GM18867 (cell line): ENCODE data around the gene SLC39A5.
"Not testable (repeated sequence)": the region's sequence is repeated elsewhere in the genome, so short reads cannot be mapped to it uniquely, and the experiment has no call there.

Experiments used
- ATAC-seq: cut with Tn5 transposase; IDR thresholded peaks from one replicate; pipeline ENCODE4 v1.9.1; 2021; ENCODE audit warnings: mild to moderate bottlenecking, moderate library complexity; ENCODE audit not compliant: unreplicated experiment

SLC39A5 gene

DNA sequence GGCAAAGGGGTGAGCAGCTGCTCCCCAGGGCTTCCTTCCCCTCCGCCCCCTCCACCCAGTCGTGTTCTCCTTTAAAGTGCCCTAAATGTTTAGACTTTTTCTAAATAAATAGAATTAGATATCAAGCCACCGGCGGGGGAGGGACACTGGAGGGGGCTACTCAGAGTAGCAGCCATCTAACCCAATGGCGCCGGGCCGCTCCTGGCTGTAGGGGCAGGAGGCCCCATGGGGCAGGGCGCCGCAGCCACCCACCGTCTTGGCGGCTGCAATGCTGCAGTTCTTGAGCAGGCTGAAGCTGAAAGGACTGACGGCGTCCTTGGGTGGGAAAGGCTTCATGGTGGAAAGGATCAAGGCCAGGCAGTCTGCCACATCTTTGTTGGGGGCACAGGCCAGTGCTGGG is 13.1 kb downstream of the SLC39A5 start:
- no peak for ATAC-seq

DNA sequence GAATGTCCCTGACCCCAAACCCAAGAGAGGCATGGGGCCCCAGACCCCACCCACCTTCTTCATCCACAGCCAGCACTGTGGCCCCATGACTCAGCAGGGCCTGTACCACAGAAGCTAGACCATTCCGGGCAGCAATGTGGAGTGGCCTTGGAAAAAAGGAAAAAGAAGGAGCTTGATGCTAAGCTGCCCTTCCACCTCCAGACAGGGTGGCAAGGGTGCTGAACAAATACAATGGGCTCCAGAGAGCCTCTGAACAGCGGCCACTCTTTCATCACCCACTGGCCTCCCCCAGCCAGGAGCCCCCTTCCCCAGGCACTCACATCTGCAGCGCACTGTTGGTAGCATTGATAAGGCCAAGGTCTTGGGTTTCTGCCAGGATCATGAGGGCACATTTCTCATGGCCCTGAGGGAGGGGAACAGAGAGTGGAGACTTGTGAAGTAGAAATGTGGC is 13.9 kb downstream of the SLC39A5 start:
- no peak for ATAC-seq

DNA sequence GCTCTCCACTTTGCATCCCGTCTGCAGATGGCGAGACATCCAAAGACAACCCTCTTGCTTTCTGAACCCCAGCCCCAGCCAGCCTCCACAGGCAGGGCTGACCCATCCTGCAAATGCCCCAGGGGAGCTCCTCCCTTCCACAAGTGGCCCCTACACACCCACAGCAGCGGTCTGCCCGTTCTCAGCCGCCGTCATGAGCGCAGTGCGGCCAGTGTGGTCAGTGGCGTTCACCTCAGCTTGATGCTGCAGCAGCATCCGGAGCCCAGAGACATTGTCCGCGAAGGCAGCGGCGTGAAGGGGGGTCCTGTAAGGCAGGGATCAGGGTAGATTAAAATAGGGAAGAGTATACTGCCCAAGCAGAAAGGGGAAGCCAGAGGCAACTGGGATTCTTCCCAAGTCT is 14.6 kb downstream of the SLC39A5 start:
- ATAC-seq = no peak

DNA sequence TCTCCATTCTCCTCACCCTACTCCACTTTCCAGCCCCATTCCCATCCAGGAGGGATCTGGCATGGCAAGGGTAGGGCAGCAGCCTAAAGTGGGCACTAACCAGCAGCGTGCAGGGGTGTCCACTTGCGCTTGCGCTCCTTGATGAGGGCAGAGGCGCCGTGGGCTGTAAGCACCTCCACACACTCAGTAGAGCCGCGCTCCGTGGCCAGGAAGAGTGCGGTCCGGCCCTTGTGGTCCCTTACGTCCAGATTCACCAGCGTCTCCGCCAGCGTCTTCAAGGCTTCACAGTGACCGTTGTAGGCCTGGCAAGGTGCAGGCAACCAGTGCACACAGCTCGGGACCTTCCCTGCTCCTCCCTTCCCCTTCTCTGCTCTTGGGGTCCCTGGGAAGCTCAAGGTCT is 18.1 kb downstream of the SLC39A5 start:
- ATAC-seq = no peak

DNA sequence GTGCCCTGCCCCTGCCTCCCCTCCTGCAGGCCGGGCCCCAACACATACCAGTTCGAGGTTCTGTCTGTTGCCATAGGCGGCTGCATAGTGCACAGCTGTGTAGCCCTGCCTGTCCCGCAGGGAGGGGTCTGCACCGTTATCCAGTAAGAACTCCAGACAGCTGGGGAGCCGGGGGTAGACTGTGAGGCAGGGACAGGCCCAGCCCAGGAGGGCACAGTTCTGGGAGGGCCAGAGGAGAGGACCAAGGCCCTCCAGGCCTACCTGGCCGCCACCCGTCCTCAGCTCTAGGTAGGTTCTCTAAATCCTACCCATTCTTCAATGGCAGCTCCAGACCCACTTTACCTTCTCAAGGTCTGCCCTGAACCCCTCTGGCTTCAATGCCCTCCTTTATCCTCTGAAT is 18.9 kb downstream of the SLC39A5 start:
- no peak for ATAC-seq

DNA sequence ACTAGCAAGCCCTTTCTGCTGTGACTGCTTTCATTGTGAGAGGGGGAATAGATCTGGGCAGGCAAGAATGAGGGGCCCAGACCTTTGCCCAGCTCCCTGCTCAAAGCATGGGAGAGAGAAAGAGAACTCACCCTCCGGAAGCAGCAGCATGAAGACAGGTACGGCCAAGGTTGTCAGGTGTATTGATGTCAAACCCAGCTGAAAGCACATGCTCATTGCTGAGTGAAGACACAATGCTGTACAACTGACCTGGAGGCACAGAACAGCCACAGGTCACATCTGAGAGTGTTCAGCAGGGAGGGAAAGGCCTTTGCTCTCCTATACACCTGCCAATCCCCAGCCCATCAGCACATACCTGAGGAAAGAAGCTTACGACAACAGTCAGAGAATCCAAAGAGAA is 22.8 kb downstream of the SLC39A5 start:
- no peak for ATAC-seq

DNA sequence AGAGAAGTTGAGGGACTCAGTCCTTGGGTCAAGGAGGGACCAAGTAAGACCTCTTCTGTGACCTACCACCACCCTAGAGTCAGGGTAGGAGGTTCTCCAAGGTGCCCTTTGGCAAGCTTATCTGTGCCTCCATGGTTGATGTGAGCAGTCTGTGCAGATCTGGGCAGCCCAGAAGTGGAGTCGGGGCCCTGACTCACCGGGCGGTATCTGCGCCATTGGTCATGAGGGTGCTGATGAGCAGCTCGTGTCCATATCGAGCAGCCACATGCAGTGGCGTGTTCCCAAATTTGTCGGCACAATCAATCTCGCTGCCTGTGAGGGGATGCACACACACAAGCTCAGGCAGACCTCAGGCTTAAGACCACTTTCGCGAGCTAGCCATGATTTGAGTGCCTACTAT is 23.2 kb downstream of the SLC39A5 start:
- ATAC-seq = no peak

DNA sequence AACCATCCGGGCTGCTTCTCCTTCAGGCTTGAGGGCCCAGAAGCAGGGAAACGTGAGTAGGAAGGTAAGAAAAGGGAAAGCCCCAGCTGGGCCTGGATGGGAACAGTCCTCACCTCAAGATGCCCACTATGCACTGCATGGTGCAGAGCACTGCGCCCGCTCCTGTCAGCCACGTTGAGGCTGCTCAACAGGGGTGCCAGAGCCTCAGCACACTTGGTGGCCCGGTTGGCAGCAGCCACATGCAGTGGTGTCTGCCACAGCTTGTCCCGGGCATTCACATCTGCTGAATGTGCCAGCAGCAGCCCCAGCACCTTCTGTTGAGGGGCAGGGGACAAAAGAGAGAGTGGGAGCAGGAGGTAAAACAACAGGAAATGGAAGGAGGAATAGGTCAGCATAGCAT is 25.8 kb downstream of the SLC39A5 start:
- ATAC-seq = no peak

DNA sequence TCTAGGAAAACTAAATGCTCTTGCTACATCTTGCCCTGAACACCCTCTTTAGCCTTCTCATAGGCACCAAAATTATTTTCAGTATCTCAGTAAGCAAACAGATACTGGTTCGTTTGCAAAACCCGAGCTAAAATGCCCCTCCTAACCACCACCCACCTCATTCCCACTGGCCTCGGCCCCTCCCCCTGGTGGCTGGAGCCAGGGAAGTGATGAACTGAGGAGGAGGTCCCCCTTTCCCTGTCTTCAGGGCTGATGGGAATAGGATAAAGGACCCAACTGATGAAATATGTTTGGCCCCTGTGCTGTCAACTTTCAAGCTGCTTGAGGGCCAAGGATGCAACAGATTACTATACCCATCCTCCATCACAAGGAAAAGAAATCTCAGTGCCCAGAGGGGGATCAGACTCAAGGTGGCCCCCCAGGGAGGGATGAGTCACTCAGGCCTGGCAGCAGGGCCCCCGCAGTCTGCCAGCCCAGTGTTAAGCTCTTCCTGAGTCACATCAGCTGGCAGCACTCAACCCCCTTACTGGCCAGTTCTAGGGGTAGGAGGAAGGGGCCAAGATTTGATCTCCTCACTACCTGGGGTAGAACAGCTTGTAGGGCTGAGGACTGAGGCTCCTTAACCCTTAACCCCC is 26.6 kb downstream of the SLC39A5 start:
- ATAC-seq = no peak

DNA sequence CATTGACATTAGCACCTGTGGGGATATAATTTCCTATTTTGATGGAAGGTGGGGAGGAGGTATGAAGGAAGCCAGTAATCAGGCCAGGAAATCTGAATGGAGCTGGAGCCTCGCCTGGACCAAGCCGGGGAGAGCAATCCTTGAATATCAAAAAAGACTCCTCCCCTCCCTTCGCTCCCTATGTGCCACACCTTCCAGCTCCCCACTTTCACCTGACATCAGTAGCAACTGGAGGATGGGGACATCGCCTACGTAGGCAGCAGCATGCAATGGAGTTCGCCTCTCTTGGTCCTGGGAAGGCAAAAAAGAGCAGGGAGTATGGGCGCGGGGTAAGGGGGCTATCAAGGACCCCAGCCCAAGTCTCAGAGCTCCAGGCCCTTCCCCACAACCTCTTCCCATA is 27.2 kb downstream of the SLC39A5 start:
- ATAC-seq = no peak

DNA sequence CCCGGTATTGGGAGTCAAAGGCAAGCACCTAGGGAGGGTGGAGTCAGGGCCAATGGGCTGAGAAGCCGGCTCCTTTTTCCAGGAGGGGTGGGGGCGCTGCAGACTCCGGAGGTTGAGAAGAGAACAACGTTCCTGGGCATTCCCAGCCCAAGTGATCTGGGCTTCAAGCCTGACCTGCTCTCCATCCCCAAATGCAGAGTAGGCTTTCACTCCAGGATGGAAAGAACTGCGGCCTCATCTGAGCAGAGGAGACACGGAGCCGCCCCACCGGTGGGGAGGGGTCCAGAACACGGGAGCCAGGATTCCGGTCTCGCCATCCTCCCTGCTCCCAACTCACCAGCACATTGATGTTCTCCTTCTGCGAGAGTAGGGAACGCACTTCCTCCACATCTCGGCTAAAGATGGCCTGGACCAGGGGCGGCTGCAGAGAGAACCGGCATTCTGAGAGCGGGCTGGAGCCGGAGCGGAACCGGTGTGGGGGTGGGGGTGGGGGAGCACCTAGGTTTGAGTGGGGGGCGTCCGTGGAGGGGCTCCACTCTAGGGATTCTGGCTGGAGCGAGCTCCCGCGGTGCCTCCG is 27.7 kb downstream of the SLC39A5 start:
- ATAC-seq = no peak

DNA sequence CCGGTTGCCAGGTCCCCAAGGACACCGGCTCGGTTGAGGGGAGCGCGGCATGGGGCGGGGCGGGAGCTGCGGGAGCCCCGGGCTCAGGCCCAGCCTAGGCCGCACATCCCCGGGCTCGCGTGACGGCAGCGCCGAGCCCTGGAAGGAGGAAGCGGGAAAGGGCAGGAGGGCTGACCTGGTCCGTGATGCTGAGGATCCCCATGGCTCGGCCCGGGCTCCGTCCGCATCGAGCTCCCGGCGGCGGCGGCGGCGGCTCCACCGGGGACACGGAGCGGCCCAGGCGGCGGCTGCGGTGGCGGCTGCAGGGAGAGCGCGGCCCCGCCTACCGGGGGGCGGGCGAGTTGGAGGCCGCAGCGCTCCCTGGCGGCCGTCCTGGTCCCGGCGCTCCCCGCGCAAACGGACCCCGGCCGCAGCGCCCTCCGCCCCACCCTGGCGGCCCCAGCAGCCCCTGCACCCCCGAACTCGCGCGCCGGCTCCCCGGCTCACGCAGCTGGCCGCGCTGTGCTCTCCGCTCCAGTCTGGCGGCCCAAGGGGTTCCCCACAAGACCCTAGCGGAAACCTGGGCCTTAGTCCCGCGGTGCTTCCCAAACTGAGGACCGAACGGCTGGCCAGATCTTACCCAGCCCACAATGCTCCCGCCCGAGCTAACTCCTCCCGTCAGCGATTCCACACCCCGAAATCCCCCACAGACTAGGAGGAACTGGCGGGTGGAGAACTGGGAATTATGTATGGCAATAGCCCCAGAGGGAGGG is 28.4 kb downstream of the SLC39A5 start, which contains the start of gene ANKRD52:
Gene ANKRD52 (minus strand): TSS at position 317 of the 752 bp plus-strand sequence. CDS start 115 bp downstream, at position 202.
- peak; percentile 88 for ATAC-seq

DNA sequence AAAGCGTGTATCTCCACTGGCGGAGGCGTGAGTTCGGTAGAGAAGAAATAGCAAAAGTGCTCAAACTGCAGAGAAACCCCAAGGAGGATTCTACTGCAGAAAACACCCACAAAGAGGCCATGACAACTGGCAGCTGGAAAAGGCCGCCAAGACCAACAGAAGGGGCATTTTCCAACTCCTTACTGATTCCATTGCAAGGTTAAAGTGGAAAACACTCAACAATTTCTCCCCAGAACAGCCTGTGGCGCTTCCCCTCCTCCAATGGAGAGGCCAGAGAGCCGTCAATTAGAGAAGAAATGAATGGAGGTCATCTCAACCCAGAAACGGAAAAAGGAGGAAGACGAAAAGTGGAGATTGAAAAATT is 29.0 kb downstream of the SLC39A5 start:
- no peak for ATAC-seq

DNA sequence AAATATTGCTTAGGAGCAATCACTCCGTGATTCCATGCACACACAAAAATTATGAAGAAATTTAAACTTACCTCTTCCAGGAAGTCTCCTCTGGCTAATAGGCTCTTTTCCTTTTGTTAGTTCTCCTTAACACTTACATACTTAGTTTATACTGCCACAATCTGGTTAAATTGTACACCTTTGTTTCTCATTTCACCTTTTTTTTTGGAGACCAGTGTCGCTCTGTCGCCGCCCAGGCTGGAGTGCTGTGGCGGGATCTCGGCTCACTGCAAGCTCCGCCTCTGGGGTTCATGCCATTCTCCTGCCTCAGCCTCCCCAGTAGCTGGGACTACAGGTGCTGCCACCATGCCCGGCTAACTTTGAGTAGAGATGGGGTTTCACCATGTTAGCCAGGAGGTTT is 30.5 kb downstream of the SLC39A5 start:
- no peak for ATAC-seq

DNA sequence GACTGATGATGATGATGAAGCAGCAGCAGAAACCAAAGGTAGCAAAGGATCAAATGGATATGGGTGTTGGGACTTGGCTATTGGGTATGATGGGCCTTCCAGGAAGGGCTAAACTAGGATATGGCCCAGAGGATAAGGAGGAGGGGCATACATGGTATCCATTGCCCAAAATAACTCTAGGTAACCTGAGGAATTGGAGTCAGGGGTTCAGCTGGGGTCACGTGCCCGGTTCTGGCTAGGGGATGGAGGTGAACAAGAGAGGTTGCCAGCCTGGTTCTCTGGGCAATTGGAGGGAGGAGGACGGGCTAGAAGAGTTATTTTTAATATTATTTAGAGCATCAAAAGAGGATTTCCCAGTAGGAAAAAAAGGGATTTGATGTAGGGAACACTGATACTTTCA is 31.1 kb downstream of the SLC39A5 start:
- ATAC-seq = no peak

DNA sequence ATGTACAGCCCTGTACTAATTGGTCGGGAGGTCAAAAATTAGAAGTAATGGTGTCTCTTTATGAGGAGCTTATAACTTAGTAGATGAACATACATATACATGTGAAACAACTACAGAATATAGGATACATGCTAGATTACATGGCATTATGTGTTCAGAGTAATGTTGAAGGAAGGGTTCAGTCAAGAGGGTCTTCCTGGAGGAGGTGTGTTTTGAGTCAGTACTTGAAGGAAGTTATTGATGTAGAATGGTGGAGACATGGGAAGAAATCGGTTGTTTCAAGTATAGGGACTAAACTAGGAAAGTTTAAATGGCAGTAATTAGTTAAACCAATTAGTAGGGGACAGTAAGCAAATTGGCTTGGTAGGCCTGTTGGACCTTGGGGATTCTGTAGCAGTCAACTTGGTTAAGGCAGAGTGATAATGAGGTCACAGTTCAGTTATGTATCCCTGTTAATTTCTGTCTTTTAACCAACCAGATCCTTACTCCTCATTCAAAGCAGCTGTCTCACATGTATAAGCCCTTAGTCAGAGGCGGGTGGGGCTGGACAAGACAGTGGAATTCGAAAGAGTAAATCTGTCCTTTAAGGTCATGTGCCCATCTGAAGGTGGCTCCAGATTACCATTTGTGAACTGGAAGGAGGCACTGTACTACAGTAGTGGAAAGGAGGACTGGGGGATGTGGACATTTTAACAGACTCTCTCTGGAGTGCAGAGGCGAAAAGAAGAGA is 31.8 kb downstream of the SLC39A5 start:
- no peak for ATAC-seq

DNA sequence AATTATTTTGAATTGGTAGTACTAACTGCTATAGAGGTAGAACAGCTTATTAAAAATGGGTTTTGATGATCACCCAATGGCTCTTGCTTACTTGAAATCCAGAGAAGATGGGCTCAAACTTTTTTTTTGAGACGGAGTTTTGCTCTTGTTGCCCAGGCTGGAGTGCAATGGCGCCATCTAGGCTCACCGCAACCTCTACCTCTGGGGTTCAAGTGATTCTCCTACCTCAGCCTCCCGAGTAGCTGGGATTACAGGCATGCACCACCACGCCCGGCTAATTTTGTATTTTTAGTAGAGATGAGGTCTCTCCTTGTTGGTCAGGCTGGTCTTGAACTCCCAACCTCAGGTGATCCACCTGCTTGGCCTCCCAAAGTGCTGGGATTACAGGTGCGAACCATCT is 33.1 kb downstream of the SLC39A5 start:
- not testable (repeated sequence) for ATAC-seq

DNA sequence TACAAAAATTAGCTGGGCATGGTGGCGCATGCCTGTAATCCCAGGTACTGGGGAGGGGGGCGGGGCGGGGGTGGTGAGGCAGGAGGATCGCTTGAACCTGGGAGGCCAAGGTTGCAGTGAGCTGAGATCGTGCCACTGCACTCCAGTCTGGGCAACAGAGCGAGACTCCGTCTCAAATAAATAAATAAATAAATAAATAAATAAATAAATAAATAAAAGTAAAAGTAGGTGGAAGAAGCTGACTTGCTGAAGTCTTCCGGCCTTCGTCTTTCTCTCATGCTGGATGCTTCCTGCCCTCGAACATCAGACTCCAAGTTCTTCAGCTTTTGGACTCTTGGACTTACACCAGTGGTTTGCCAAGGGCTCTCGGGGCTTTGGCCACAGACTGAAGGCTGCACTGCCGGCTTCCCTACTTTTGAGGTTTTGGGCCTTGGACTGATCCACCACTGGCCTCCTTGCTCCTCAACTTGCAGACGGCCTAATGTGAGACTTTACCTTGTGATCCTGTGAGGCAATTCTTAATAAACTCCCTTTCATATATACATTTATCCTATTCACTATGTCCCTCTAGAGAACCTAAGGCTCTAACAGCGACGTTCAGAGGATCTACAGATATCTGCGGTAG is 36.3 kb downstream of the SLC39A5 start:
- ATAC-seq = not testable (repeated sequence)

DNA sequence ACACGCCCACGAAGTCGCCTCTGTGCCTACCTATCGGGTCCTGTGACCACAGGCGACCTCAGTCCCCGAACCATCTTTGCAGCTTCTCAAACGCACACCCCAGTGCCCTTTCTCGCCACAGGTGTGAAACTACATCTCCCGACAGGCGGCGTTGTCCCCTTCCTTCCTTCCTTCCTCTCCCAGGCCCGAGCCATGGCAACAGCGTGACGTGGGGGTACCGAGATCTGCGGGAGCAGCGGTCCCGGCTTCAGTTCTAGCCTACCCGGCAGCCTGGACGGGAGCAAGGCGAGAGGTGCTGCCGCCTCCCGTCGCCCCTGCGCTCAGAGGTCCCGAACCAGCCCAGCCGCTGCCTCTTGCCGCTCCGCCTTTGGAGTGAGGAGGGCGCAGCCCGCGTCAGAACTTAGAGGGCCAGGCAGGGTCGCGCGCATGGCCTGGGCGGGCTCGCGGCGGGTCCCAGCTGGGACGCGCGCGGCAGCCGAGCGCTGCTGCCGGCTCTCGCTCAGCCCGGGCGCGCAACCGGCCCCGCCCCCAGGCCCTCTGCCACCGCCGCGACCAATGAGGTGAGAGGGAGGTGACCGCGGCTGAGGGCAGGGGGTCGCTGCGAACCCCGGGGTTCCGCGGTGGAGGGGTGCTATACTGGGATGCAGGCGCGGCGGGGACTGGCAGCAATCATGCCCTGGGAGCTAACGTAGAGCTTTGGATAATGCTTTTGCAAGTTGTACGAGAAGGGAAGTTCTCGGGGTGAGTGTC is 37.0 kb downstream of the SLC39A5 start, which contains the start of gene COQ10A:
Gene COQ10A (plus strand): TSS at position 250 of the 750 bp plus-strand sequence. CDS start 177 bp downstream, at position 427.
- peak; percentile 90 for ATAC-seq

DNA sequence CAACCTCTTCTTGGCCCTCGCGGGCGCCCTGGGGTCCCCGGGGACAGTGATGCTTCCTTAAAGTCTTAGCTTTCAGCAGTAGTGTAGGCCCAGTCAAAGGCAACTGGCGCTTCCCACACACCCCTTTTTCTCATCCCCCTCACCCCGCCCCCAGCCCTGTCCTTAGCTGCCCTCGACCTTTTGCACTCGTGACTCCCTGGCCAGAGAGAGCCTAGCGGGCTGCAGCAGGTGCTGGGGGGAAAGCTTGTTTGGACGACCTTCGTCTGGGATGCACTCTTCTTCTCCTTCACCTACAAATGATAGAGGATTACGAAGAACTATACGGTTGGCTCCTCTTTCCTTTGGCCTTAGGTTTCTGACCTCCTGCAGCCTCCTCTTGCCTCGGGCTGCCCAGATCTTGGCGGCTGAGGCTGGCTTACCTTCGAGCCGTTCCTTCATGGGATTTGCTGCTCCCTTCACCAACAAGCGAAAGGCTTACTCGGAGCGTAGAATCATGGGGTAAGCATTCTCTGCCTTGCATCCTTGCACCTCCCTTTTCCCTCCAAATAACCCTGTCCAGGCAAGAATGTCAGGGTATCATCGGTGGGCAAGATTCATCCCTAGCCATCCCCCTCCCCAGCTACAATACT is 37.7 kb downstream of the SLC39A5 start:
- ATAC-seq = peak; percentile 4
